Kidney (tissue), 14 donors: ENCODE measurements around the gene YARS2. TPM values are rescaled to one million over a fixed set of nuclear protein-coding genes. Genes with fewer than 3 reads are reported as not detected.

Experiments used
- DNase-seq, 5 donors: peaks; one replicate each; pipeline ENCODE4 v3.0.0-alpha.2; 2013 to 2020
- FAIRE-seq: peaks from 2 replicates; lab custom pipeline; 2012; peaks lifted over from hg19 to GRCh38; lab: Jason Lieb, UNC
- H3K27ac ChIP-seq, 2 donors: one replicate each; pipeline ENCODE4 v1.7.0; 2013; ENCODE audit warnings: low read depth in 2 of 2, low read length in 2 of 2, inconsistent platforms in 1 of 2
- H3K27me3 ChIP-seq: one replicate; pipeline ENCODE4 v1.7.1; 2013; ENCODE audit warnings: low read length, inconsistent platforms; ENCODE audit not compliant: control insufficient read depth, insufficient read depth
- H3K36me3 ChIP-seq, 3 donors: one replicate each; pipeline versions ENCODE4 v1.7.0 to v1.7.1; 2013; ENCODE audit warnings: low read length in 3 of 3, control low read depth in 1 of 3, inconsistent platforms in 1 of 3; ENCODE audit not compliant: insufficient read depth in 3 of 3, control insufficient read depth in 2 of 3
- H3K4me1 ChIP-seq, 3 donors: one replicate each; pipeline versions ENCODE4 v1.7.0 to v1.7.1; 2013; ENCODE audit warnings: low read length in 3 of 3, inconsistent platforms in 1 of 3, low read depth in 1 of 3; ENCODE audit not compliant: control insufficient read depth in 2 of 3, insufficient read depth in 2 of 3
- H3K4me3 ChIP-seq, 3 donors: one replicate each; pipeline versions ENCODE4 v1.7.0 to v1.8.1; 2013; ENCODE audit warnings: low read length in 3 of 3, control low read depth in 1 of 3, inconsistent platforms in 1 of 3
- H3K9ac ChIP-seq, 3 donors: one replicate each; pipeline versions ENCODE4 v1.7.0 to v1.7.1; 2013; ENCODE audit warnings: low read length in 3 of 3, control low read depth in 1 of 3, inconsistent platforms in 1 of 3
- H3K9me3 ChIP-seq, 3 donors: one replicate each; pipeline versions ENCODE4 v1.7.0 to v1.7.1; 2013; ENCODE audit warnings: low read length in 3 of 3, control low read depth in 1 of 3, inconsistent platforms in 1 of 3; ENCODE audit not compliant: control insufficient read depth in 2 of 3, insufficient read depth in 1 of 3
- CTCF ChIP-seq: IDR thresholded peaks from 3 replicates; pipeline ENCODE4 v1.5.1; 2012; ENCODE audit warnings: mild to moderate bottlenecking, moderate library complexity, borderline replicate concordance; ENCODE audit not compliant: insufficient read depth; ENCODE audit errors: extremely low read depth
- intact Hi-C: fragments of 100-400 bp; cut with DNase I; formaldehyde crosslinking; loops from one replicate; pipeline ENCODE4 v1.11.1; 2022
- polyA plus RNA-seq: library from polyadenylated mRNA; stranded (reverse); fragments of 350-450 nt; fragmentation: Illumina TruSeq; extraction: RNeasy Lipid Tissue Mini Kit (QIAGEN cat#74804); gene quantifications from one replicate; pipeline ENCODE4 v1.2.3, GENCODE V29; 2014; ENCODE audit warnings: low read depth, low replicate concordance; ENCODE audit not compliant: insufficient read depth
- total RNA-seq: library from RNA; stranded (reverse); fragmentation: NEBNext Ultra II Directional; extraction: Animal tissue kit (Norgen Biotek cat#: 25700); gene quantifications from one replicate; pipeline ENCODE4 v1.2.1, GENCODE V29; 2021
- donor health status: control.
- donor health status: control.
- donor health status: control.
- donor health status: control.
- donor health status: control.
- donor health status: DM: yes; HTN: yes; CAD: no.
- donor health status: Normal renal cell carcinoma (clear cell type).

Gene YARS2
- total and polyA plus RNA-seq, 2 donors from 2014 or later = 15.4 to 24.6 TPM

DNA sequence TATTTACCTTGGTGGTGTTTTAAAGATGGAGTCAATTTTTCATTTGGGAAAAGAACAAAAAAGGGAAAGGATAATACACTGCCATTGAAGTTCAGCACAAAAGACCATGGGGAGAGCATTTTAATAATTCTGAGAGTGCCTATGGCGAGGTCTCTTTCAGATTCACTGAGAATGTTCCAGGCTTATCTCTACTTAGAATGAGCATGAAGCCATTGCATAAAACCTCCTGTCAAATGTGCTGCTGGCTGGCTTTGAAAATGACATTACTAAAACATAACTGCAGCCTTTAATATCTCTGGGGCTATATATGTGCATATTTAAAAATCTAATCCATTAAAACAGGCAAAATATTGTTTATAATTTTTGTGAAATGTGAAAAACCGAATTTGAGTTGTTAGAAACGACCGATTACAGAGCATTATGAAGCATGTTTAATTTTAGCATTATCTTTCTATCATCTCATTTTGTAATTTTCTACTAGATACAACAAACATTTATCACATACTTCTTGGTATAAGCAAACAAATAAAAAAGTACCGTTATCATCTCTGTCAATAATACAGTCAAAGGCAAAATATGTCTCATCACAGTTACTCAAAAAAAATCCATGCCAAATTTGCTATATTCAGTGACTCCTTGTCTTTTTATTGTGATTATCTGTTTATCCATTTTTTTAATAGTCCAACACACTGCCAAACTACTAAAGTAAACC lies 45.7 kb upstream of the YARS2 start:
- Histone ChIP-seq H3K27ac (no peak overlapping the region), H3K4me3 (no peak overlapping the region), H3K27me3 (no peaks in the 10 kb centered on the region), H3K9ac (no peak overlapping the region), H3K36me3 (peaks cover 0 to 2% (median 0%) of the 10 kb centered on the region in 3 donors), H3K9me3 (no peaks in the 10 kb centered on the region), H3K4me1 (no peaks in the 10 kb centered on the region)
- DNase-seq (no peak), FAIRE-seq (peak; percentile 3)
- intact Hi-C loops = no loop called here
- TF ChIP-seq CTCF = no peak

DNA sequence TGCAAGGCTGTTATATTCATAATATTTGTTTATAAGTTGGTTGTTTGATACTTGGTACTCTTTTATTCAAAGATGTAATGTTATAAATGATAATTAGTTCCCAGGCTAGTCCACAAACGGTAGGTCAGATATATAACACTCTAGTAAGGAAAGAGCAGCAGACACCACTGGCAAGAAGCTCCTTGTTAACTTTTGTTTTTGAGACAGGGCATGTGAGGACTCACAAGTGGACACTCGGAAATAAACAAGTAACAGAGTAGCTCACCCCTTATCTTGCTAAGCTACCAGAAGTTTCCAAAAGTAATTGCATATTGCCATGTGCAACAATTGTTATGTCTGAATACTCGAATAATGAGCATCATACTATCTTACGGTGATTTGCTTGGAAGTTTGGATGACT lies 38.6 kb upstream of the YARS2 start:
- no peak for TF ChIP-seq CTCF
- Histone ChIP-seq H3K9me3 (no peaks in the 10 kb centered on the region), H3K4me1 (no peaks in the 10 kb centered on the region), H3K27me3 (no peaks in the 10 kb centered on the region), H3K9ac (no peak overlapping the region), H3K4me3 (no peak overlapping the region), H3K36me3 (peaks cover 0 to 5% (median 3%) of the 10 kb centered on the region in 3 donors), H3K27ac (no peak overlapping the region)
- intact Hi-C loops = no loop called here
- DNase-seq = no peak
- FAIRE-seq = no peak

DNA sequence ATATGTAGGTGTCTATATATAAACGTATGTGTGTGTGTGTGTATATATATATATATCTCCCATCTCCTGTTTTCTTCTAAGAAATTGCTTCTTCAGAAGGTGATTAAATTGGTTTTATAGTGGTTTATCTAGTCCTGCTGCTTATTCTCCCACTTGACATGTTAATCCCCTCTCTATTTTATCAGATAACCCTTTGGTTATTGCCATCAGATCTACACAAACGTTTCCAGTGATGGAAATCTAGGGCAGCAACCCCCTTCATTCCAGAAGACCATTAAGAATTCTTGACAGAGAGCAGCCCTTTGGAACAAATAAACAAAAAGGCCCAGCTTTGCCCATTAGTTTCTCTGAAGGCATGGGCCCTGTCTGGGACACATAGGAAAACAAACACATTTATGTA lies 34.2 kb upstream of the YARS2 start:
- Histone ChIP-seq H3K9ac (no peak overlapping the region), H3K4me3 (no peak overlapping the region), H3K36me3 (no peaks in the 10 kb centered on the region), H3K27me3 (no peaks in the 10 kb centered on the region), H3K27ac (no peak overlapping the region), H3K4me1 (no peaks in the 10 kb centered on the region), H3K9me3 (no peaks in the 10 kb centered on the region)
- no peak for TF ChIP-seq CTCF
- FAIRE-seq (no peak), DNase-seq (no peak)
- intact Hi-C loops = no loop called here
